ENCODE results near the gene GCAT. TPM values are rescaled to one million over a fixed set of nuclear protein-coding genes. Genes with fewer than 3 reads are reported as not detected.
A peak's percentile ranks its signal among the peaks of the same experiment; 100 is the strongest.

Gene GCAT
- total and polyA plus RNA-seq, 2 of the 13 experiments (the other 11 are each of a cell fraction or from before 2014, with no cell fraction given): 28.0 to 50.3 TPM

- TF ChIP-seq ZNF318 (CRISPR knock-in tag; IDR thresholded peaks at IDR 0.05) (peak; percentile 16; the same call in 1 of the 2 replicates), ZBTB38 (CRISPR knock-in tag; IDR thresholded peaks at IDR 0.05) (no peak; the same call in 1 of the 2 replicates), POLR2A (IDR thresholded peaks at IDR 0.05; ENCODE audit: insufficient read depth in 1 of 2, low read depth in 2 of 2, low read length in 2 of 2) (peak; percentile 40 to 53; a peak in 3 of 4 replicates), MIXL1 (CRISPR knock-in tag; IDR thresholded peaks at IDR 0.05) (no peak), HOMEZ (CRISPR knock-in tag; IDR thresholded peaks at IDR 0.05; ENCODE audit: low read depth) (no peak), ELF3 (CRISPR knock-in tag; IDR thresholded peaks at IDR 0.05) (no peak; the same call in 1 of the 2 replicates), AGO2 (optimal IDR thresholded peaks at IDR 0.05; ENCODE audit: low read depth, low read length) (peak; percentile 57), IRF2 (CRISPR knock-in tag; IDR thresholded peaks at IDR 0.05) (peak; percentile 25; the same call in 1 of the 2 replicates), ATF1 (CRISPR knock-in tag; IDR thresholded peaks at IDR 0.05) (0 out of 2 replicates have a peak, but pooled peaks have one; percentile 30), ZSCAN5A (CRISPR knock-in tag; IDR thresholded peaks at IDR 0.05; ENCODE audit: borderline replicate concordance) (no peak; the same call in 1 of the 2 replicates), GTF3A (CRISPR knock-in tag; conservative IDR thresholded peaks at IDR 0.05) (no peak)
- TF ChIP-seq, protein P1, sequence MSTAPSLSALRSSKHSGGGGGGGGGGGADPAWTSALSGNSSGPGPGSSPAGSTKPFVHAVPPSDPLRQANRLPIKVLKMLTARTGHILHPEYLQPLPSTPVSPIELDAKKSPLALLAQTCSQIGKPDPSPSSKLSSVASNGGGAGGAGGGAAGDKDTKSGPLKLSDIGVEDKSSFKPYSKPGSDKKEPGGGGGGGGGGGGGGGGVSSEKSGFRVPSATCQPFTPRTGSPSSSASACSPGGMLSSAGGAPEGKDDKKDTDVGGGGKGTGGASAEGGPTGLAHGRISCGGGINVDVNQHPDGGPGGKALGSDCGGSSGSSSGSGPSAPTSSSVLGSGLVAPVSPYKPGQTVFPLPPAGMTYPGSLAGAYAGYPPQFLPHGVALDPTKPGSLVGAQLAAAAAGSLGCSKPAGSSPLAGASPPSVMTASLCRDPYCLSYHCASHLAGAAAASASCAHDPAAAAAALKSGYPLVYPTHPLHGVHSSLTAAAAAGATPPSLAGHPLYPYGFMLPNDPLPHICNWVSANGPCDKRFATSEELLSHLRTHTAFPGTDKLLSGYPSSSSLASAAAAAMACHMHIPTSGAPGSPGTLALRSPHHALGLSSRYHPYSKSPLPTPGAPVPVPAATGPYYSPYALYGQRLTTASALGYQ (CRISPR knock-in tag; IDR thresholded peaks at IDR 0.05): no peak
- TF ChIP-seq, protein P2, sequence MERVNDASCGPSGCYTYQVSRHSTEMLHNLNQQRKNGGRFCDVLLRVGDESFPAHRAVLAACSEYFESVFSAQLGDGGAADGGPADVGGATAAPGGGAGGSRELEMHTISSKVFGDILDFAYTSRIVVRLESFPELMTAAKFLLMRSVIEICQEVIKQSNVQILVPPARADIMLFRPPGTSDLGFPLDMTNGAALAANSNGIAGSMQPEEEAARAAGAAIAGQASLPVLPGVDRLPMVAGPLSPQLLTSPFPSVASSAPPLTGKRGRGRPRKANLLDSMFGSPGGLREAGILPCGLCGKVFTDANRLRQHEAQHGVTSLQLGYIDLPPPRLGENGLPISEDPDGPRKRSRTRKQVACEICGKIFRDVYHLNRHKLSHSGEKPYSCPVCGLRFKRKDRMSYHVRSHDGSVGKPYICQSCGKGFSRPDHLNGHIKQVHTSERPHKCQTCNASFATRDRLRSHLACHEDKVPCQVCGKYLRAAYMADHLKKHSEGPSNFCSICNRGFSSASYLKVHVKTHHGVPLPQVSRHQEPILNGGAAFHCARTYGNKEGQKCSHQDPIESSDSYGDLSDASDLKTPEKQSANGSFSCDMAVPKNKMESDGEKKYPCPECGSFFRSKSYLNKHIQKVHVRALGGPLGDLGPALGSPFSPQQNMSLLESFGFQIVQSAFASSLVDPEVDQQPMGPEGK (CRISPR knock-in tag; IDR thresholded peaks at IDR 0.05): peak; percentile 57
Observed at GRCh38 chr22:37802310-37803194, 5.2 kb upstream of the GCAT start (continued).
